HG03460 (cell line): ENCODE results near the gene FLNC.

Source experiments
- ATAC-seq: cut with Tn5 transposase; IDR thresholded peaks from one replicate; pipeline ENCODE4 v1.9.1; 2021; ENCODE audit not compliant: unreplicated experiment

The FLNC gene

DNA sequence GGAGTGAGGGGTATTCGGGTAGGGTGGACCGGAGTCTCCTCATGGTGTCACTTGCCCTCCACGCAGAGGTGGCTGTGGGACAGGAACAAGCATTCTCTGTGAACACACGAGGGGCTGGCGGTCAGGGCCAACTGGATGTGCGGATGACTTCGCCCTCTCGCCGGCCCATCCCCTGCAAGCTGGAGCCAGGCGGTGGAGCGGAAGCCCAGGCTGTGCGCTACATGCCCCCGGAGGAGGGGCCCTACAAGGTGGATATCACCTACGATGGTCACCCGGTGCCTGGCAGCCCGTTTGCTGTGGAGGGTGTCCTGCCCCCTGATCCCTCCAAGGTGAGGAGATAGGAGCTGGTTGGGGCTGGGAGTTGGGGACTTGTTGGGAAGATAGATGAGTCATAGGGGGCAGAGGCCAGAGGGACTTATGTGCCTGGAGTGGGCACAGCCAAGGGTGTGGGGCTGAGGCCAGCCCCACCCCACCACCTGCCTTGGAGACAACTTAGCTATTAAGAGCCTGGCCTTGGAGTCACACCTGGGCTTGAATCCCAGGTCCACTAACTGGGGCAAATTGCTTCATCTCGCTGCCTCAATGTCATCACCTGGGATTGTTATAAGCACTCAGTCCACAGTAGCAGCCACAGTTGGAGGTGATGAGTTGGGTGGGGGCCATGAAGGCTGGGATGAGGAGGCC lies 13.9 kb downstream of the FLNC start:
- ATAC-seq, result no peak

DNA sequence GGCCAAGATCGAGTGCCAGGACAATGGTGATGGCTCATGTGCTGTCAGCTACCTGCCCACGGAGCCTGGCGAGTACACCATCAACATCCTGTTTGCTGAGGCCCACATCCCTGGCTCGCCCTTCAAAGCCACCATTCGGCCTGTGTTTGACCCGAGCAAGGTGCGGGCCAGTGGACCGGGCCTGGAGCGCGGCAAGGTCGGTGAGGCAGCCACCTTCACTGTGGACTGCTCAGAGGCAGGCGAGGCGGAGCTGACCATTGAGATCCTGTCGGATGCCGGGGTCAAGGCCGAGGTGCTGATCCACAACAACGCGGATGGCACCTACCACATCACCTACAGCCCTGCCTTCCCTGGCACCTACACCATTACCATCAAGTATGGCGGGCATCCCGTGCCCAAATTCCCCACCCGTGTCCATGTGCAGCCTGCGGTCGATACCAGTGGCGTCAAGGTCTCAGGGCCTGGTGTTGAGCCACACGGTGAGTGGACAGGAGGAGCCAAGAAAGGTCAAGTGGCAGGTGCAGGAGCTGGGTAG lies 14.6 kb downstream of the FLNC start:
- no peak for ATAC-seq

DNA sequence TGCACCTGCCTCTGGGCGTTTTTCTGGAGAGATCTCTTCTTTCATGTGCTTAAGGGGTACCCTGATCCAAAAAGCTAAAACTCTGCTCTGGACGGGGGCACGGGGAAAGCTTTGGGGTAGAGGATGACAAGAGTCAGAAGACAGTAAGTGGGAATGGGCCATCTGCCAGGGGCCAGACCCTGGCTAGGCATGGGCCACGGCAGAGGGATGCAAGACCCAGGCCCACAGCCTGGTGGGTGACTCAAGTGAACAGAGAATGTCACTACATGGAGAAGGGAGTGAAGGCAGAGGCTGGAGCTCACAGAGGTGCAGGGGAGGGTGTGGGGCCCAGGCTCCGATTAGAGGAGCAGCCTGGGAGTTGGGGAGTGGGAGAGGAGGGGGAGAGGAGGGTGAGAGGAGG lies 15.3 kb downstream of the FLNC start:
- ATAC-seq, result no peak

DNA sequence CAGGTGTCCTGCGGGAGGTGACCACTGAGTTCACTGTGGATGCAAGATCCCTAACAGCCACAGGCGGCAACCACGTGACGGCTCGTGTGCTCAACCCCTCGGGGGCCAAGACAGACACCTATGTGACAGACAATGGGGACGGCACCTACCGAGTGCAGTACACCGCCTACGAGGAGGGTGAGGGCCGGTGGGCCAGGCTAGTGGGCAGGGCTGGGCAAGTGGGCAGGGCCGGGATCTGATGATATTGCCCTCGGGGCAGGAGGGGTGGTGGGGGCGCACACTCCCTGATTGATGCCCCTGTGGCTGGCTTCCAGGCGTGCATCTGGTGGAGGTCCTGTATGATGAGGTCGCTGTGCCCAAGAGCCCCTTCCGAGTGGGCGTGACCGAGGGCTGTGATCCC lies 15.8 kb downstream of the FLNC start:
- ATAC-seq, result no peak

DNA sequence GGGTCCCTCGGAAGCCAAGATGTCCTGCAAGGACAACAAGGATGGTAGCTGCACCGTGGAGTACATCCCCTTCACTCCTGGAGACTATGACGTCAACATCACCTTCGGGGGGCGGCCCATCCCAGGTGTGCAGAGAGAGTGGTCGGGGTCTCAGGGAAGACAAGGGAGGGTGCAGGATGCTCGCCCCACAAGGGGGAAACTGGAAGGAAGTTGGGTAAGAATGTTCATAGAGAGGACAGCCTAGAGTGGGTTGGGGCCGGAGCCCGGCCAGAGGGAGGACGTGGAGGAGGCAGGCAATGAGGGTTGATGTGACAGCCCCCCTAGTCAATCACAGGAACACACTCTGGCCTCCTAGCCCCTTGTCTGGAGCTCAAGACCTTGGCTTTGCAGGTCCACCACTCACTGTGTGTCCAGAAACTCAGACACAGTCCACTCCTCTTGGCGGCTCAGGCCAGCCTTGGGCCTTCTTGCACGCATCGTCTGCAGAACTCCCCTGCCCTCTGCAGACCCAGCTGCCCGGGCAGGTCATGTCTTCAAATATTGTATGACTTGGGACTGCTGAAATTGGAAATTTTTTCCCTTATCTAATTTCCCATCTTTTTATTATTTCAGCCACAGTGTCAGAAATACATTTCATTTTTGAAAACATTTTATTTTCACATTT lies 16.7 kb downstream of the FLNC start:
- ATAC-seq, result no peak

DNA sequence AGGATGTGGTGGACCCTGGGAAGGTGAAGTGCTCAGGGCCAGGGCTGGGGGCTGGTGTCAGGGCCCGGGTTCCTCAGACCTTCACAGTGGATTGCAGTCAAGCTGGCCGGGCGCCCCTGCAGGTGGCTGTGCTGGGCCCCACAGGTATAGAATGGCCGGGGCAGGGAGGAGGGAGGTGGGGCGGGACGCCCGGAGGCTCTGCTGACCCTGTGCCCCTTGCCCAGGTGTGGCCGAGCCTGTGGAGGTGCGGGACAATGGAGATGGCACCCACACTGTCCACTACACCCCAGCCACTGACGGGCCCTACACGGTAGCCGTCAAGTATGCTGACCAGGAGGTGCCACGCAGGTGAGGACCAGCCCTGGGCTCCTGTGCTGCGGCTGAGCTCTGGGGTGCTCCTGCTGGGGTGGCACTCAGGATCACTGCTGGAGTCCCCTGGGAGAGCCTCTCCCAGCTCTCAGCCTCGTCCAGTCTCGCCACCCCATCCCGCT lies 17.6 kb downstream of the FLNC start:
- ATAC-seq, result no peak

DNA sequence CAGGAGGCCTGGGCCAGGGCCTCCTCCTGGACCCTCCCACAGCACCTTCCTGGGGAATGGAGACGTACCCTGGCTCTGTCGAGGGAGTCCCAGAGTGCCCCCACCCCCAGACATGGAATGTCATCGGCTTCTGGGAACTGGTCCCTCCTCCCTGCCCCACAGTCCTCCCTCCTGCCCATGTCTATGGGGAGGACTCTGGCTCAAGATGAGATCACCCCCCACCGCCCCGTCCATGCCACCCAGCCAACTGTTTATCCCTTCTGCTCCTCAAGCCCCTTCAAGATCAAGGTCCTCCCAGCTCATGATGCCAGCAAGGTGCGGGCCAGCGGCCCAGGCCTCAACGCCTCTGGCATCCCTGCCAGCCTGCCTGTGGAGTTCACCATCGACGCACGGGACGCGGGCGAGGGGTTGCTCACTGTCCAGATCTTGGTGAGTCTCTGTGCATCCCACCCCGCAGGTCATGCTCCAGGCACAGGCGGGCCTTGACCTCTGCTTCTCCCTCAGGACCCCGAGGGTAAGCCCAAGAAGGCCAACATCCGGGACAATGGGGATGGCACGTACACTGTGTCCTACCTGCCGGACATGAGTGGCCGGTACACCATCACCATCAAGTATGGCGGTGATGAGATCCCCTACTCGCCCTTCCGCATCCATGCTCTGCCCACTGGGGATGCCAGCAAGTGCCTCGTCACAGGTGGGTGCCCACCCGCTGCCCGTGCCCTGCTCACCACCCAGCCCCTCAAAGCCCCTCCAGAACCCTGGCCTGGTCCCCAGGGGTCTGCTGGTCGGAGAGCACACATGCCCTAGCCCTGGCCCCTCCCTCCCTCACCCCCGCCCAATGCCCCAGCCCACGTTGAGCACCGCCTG lies 18.3 kb downstream of the FLNC start:
- no peak for ATAC-seq

DNA sequence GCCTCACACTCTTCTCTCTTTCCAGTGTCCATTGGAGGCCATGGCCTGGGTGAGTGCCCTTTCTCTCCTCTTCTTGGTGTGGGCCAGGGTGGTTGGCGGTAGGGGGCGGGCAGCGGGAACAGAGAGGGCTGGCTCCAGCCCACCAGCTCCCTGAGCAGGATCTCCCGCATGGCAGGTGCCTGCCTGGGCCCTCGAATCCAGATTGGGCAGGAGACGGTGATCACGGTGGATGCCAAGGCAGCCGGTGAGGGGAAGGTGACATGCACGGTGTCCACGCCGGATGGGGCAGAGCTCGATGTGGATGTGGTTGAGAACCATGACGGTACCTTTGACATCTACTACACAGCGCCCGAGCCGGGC lies 18.9 kb downstream of the FLNC start:
- ATAC-seq, result no peak

DNA sequence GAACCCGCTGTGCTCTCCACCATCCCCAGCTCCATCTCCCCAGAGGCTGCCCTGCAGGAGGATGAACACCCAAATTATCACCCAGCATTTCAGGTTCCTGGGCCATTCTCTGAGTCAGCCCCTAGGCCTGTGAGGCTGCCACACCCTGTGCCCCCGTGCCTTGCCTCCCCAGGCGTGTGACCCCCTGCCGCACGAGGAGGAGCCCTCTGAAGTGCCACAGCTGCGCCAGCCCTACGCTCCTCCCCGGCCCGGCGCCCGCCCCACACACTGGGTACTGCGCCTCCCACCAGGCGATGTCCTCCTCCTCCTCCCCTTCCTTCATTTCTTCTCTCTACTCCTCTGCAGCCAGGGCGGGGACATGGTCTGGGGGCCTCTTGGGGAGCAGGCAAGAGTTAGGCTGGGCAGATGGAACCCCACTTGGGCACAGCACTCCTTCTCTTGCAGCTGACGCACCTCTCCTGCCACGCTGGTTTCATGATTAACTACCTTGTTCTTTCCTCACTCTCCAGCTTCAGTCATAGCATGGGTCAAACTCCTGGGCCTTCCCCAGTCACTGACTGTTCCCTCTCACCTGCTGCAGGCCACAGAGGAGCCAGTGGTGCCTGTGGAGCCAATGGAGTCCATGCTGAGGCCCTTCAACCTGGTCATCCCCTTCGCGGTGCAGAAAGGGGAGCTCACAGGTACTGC lies 19.7 kb downstream of the FLNC start:
- no peak for ATAC-seq

DNA sequence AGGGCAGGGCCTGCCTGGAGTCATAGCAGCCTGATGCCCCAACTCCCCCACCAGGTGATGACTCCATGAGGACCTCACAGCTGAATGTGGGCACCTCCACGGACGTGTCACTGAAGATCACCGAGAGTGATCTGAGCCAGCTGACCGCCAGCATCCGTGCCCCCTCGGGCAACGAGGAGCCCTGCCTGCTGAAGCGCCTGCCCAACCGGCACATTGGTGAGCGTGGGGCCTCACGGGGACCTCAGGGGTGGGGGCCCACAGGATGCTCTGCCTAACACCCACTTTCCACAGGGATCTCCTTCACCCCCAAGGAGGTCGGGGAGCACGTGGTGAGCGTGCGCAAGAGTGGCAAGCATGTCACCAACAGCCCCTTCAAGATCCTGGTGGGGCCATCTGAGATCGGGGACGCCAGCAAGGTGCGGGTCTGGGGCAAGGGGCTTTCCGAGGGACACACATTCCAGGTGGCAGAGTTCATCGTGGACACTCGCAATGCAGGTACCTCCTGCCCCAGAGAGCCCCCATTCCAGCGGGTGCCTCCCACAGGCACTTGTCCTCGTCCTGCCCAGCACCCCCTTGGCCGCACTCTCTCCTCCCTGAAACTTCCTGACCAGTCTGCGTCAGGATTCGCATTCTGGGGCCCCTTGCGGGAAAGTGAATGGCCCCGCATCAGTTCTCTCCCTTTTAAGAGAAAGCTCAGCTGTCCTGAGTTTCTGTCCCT lies 22.5 kb downstream of the FLNC start:
- ATAC-seq, result no peak

DNA sequence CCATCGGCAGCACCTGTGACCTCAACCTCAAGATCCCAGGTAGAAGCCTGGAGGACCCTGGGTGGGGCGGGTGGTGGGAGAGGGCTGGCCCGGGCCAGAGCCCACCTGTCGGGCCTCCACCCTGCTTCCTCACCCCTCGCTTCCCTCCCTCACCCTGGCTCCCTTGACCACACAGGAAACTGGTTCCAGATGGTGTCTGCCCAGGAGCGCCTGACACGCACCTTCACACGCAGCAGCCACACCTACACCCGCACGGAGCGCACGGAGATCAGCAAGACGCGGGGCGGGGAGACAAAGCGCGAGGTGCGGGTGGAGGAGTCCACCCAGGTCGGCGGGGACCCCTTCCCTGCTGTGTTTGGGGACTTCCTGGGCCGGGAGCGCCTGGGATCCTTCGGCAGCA lies 23.6 kb downstream of the FLNC start:
- no peak for ATAC-seq

DNA sequence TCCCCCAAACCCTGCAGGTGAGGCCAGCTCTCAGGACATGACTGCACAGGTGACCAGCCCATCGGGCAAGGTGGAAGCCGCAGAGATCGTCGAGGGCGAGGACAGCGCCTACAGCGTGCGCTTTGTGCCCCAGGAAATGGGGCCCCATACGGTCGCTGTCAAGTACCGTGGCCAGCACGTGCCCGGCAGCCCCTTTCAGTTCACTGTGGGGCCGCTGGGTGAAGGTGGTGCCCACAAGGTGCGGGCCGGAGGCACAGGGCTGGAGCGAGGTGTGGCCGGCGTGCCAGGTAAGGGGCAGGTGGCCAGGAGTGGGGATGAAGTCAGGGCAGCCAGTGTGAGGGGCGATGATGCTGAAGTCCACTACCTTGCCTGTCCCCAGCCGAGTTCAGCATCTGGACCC lies 24.2 kb downstream of the FLNC start:
- ATAC-seq, result no peak

DNA sequence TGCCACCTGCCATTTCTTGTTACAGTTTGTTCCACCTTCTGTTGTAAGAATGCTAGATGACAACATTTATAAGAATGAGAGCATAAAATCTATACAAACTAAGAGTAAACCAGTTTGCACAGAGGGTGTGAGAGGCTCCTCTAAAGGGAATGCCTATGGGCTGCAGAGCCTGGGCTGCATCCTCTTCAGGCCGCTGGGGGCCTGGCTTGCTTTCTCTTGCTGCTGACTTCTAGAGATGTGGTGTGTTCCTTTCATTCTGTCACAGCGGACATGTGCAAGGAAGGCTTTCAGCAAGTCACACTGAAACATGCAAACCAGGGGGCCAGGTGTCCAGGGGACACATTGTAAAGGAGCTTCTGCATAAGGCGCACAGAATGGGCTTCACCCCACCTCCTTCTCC lies 25.4 kb downstream of the FLNC start:
- no peak for ATAC-seq

DNA sequence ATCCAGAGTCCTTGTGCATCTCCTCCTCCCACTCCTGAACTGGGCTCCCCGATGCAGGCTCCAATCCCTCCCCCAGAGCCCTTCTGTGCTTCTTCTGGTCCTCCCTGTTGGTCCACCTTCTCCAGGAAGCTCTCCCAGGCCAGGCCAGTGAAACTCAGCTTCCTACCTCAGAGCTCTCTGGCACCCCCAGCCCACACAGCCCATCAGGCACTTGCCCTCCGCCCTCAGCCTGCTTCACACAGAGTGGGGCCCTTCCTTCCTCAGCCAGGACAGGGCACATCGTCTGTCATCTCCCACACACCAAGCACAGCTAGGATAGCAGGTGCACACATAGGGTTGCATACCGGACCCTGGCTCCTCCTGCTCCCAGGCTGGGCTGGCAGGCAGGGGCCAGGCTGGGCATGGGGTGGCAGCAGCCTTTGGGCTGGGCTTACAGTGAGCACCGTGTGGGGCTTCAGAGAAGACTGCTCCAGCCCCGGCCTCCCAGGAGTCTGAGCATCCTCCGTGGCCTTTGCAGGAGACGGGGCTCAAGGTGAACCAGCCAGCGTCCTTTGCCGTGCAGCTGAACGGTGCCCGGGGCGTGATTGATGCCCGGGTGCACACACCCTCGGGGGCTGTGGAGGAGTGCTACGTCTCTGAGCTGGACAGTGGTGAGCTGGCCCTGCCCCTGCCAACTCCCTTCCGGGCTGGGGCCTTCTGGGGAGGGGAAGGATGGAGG lies 26.0 kb downstream of the FLNC start:
- no peak for ATAC-seq

DNA sequence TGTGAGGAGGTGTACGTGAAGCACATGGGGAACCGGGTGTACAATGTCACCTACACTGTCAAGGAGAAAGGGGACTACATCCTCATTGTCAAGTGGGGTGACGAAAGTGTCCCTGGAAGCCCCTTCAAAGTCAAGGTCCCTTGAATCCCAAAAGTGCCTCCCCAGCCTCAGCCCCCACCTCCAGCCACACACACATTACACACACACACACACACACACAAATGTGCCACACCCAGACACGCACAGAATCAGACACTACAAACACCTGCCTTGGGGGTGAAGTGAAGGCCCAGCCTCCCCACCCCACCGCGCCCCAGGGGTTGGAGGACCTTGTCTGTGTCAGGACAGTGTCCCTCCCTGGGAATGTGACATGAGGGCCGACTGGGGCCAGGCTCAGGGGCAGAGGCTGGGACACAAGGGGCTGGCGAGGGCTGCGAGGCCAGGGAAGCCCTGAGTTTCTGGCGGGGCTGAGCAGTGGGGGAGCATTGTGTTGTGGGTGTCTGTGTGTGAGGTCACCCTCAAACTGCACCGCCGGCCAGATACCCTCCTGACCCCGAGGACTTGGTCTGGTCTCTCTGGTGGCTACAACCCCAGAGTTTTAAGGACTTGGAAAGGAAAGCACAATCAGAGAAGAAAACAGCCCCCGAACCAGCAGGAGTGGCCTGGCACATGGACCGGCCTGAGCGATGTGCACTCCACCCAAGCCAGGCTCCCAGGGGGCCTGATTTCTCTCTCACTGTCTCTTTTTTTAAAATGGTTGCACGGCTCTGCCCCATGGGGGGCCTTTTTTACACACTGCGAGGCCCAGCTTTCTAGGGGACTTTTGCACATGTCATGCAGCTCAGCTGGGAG lies 28.4 kb downstream of the FLNC start:
- ATAC-seq, result no peak

DNA sequence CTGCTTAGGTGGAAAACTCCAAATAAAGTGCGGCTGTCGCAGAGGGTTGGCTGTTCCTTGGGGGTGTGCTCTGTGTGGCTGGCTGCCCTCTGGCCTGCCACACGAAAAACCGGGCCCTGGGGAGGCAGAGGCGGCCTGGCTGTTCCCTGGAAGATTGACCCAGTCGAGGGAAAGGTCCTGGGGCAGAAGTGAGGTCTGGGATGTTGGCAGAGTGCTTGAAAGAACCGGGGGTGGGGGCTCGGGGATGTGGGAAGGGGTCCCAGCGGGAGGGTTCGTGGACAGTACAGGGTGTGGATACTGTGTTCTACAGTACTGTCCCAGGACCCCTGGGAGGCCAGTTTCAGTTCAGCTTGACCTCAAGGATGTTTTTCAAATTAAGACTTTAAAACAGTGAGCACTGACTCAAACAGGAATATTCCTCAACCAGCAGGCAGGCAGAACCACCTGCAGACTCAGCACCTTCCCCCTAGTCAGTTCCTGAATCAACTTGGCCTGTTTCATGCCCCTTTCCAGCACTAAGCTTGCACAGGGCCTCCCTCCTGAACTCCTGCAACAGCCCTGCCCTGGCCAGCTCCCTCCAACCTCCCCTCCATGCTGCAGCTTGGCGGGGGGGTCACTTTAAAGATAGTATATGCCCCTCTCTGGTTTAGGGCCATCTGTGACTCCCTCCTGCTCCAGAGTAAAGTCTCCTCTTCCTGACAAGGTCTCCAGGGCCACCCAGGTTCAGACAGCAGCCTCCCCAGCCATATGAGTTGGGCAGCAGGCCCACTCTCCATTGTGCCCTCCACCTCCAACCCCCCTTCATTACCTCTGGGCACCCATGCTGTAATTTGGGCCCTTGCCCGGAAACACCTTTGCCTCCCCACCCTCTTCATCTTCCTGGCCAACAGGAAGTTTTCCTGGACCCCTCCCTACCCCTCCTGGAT lies 29.3 kb downstream of the FLNC start:
- no peak for ATAC-seq

DNA sequence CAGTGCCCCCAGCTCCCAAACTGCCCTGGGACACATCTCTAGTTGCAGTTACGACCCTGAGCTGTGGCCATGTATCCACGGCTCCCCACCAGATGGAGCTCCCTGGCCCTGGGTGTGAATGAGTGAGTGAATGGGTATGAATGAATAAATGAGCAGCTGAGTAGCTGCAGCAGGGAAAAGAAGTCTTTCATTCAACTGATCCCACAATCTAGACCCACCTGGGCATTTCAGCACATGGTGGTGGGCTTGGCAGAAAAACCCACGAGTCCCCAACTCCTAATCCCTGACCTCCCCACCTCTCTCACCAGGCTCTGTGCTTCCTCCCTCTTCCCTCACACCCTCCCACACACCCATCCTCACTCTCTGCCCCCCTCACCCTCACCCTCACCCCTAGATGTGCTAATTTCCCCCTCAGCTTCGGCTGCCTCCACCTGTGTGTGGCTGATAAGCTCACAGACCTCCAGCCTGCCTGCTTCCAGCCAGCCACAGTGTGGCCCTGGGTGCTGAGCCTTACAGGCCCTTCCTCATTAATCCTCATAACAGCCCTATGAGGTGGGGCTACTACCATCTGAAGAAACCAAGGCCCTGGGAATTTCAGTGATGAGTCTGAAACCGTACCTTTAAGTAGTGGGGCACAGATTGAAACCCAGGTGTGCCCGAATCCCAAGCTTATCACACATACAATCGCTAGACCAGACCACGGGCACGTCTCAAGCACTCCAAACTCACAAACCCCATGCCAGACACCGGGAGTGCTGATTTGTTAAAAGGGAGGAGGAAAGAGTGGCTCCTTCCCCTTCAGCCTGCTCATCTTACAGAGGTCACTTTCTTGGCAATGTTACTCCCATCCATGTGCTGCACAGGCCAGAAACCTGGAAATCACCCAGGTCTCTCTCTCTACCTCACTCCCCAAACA lies 30.2 kb downstream of the FLNC start:
- ATAC-seq, result no peak
